GM19328 (cell line): ENCODE measurements around the gene BCAS3.
"Not testable (repeated sequence)": the region's sequence is repeated elsewhere in the genome, so short reads cannot be mapped to it uniquely, and the experiment has no call there.

Experiments
- ATAC-seq: cut with Tn5 transposase; IDR thresholded peaks from one replicate; pipeline ENCODE4 v1.9.1; 2021; ENCODE audit warnings: mild to moderate bottlenecking, moderate library complexity; ENCODE audit not compliant: unreplicated experiment

BCAS3 gene

GRCh38 chr17:61146833-61147232 lies 469.2 kb downstream of the BCAS3 start:
- ATAC-seq: not testable (repeated sequence)

GRCh38 chr17:61149106-61149825 lies 471.6 kb downstream of the BCAS3 start:
- no peak for ATAC-seq

GRCh38 chr17:61149862-61150362 lies 472.3 kb downstream of the BCAS3 start:
- ATAC-seq: no peak

DNA sequence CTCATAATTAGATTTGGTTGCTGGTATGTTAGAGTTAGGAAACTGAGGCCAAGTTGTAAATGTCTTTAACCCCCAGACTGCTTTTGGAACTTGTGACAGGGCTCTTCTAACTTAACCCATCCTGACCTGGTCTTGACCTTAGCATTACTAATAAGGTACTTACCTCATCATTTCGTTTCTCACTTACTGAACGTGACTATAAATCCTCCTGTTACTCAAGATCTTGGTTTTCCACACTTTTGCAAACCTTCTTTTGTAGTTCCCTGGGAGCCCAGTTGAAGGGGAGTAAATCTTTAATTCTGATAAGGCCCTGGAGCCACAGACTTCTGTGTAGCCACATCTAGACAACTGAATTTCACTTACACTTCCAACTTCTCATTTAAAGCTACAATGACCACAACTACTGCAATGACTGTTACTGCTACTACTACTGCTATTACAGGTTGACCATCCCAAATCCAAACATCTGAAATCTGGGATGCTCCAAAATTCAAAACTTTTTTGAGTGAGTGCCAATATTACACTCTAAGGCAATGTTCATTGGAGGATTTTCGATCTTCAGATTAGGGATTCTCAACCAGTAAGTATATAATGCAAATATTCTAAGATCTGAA lies 473.1 kb downstream of the BCAS3 start:
- ATAC-seq: no peak

GRCh38 chr17:61152898-61153297 lies 475.2 kb downstream of the BCAS3 start:
- no peak for ATAC-seq

DNA sequence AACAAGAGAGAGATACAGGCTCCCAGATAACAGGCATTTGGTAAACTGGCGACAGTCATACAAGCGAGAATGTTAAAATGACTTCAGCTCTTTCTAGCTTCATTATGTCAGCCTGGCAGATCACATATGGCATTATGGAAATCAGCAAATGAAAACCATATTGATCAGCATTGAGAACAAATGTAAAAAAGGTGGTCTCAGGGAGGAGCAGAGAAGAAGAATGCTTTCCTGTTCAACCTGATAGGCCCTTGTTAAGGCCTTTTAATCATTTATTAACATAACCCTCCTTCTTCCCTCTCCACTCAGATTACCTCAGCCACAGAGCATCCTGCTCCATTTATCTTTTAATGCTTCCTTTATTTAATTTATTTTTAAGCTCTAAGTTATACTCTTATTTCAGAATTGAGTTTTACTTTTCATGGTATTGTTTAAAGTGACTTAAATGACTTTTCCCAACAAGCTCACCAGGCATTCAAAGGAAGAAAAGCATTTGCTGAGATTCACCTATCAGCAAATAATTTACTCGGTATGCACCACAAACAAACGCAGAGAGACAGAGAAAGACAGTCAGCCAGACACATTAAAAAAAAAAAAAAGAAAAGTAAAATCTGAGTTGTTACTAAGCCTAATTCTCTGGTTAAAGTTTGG lies 478.1 kb downstream of the BCAS3 start:
- no peak for ATAC-seq

- ATAC-seq: no peak
Measured at GRCh38 chr17:61157246-61157886, 479.7 kb downstream of the BCAS3 start.

DNA sequence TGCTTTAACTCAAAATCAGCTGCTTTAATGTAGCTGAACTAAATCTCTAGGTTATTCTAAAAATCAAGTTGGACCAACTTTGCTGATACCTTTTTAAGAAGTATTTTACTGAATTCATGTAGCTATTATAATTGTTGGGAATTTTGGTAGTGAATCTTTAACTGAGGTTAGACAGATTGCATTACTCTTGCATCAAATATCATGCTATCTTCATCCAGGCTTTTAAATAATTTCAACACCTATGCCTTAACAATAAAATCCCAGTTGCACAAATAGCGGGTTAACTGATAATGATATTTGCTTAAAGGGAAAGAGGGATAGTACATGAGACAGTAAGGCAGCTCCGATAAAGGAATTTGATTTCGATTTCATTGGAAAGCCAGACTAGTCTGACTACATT lies 480.7 kb downstream of the BCAS3 start:
- no peak for ATAC-seq

- ATAC-seq: no peak
Measured at GRCh38 chr17:61159221-61159814, 481.7 kb downstream of the BCAS3 start.

DNA sequence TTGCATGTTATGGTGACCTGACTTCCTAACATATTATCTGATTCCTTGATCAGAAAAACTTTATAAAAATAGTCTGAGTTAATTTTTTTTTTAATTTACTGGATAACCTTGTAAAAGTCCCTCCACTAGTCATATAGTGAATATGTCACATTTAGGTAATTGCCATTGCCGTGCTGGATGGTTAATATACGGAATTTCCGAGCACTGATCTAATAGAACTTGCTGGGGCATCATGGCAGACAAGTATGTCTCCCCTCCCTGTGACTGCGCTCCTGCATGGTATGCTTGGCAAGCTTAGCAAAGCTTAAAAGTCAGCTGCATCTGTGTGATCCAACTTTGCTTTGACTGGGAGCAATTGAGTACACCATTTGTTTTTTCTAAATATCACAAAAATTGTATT lies 482.6 kb downstream of the BCAS3 start:
- ATAC-seq: no peak

DNA sequence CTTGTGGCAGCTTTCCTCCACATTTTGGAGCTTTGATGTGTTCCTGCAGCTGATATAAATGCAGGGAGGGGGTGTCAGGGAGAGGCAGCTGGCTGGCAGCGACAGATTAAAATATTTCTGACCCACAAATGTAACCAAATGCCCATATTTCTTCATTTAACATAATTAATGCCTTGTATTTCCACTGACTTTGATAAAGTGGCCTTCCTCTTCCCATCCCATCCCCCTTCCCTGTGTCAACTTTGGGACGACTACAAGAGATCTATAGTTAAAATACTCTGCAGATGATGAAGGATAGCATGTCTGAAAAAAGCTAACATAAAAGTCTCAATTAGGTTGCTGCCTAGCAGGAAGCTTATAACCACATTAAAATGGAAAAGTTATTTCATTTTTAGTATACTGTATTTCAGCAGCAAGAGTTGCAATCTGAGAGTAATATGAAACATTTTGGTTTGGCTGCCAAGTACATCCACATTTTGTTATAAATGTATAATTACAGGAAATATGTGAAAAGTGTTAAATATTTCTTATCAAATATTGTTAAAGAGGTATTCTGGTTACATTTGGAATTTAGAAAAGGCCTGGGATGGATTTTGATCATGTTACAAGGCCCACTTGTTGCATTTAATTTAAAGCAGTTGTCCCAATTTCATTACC lies 483.3 kb downstream of the BCAS3 start:
- no peak for ATAC-seq

GRCh38 chr17:61161615-61162134 lies 484.0 kb downstream of the BCAS3 start:
- no peak for ATAC-seq

DNA sequence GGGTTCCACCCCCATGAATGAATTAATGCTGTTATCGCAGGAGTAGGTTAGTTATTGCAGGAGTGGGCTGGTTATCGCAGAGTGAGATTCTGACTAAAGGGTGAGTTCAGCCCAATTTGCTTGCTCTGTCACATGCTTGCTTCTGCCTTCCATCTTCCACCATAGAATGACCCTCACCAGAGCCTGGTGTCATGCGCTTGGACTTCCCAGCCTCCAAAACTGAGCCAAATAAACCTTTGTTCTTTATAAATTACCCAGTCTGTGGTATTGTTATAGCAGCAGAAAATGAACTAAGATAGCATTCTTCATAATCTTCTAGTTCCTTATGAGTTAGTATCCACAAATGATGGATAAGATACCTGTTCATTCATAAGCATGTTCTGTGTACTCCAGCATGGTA lies 486.9 kb downstream of the BCAS3 start:
- ATAC-seq: no peak

GRCh38 chr17:61167075-61167474 lies 489.4 kb downstream of the BCAS3 start:
- no peak for ATAC-seq

DNA sequence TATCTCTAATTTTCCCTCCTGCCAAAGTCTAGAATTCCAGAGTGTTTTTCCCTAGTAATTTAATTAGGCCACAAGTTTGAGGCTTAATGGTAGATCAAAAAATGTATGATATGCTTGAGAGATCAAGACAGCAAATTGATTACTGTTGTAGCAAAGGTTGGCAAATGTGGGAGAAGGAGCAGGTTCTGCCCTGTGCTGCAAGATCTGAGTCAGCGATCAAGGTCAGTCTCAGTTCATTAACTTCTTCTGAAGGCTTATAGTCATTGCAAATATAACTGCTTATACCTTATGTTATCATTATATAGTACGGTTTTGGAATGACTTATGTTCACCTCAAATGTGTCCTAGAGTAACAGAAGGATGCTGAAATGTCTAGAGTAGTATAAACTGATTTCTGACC lies 490.9 kb downstream of the BCAS3 start:
- ATAC-seq: no peak

DNA sequence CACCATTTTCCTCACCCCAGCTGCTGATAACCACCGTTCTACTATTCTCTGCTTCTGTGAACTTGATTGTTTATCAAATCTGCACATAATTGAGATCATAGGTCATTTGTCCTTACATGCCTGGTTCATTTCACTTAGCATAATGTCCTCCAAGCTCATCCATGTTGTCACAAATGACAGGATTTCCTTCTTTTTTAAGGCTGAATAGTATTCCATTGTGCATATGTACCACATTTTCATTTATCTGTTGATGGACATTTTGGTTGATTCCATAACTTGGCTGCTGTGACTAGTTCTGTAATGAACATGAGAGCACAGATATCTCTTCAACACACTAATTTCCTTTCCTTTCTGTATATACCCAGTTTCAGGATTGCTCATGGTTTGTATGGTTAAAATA lies 496.7 kb downstream of the BCAS3 start:
- no peak for ATAC-seq

DNA sequence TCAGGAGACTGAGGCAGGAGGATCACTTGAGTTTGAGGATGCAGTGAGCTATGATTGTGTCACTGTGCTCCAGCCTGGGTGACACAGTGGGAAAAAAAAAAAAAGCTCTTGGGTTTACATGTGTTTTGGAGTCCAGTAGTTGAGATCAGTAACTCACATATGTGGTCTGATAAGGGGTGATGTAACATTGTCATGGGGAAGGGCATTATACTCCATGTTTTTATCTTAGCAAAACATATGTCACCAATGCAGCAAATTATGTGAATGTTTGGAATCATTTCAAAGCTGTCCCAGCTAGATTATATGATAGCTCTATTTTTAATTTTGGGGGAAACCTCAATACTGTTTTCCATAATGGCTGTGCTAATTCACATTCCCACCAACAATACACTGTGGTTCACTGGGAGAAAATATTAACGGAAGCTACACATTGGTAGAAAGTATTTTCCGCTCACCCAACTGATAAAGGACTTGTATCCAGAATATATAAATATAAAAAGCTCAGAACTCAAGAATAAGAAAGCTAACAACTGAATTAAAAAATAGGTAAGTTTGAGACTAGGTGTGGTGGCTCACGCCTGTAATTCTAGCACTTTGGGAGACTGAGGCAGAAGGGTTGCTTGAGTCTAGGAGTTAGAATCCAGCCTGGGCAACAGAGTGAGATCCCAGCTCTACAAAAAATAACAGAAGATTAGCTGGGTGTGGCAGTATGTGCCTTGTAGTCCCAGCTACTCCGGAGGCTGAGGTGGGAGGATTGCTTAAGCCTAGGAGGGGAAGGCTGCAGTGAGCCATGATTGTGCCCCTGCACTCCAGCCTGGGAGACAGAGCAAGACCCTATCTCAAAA lies 497.9 kb downstream of the BCAS3 start:
- no peak for ATAC-seq

DNA sequence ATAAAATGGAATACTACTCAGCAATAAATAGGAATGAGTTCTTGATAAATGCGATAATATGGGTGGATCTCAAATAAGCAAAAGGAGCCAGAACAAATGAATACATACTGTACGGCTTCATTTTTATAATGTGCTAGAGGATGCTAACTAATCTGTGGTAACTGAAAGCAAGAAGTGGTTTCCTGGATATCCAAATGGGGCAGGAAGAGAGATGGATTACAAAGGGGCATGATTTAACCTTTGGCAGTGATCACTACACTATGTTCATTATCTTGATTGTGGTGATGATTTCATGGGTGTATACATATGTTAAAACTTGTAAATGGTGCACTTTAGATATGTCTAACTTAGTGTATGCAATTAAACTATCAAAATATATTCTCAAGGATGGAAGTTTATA lies 499.7 kb downstream of the BCAS3 start:
- ATAC-seq: no peak

GRCh38 chr17:61178284-61178683 lies 500.6 kb downstream of the BCAS3 start:
- ATAC-seq: no peak
